Gastroesophageal sphincter (tissue), 4 donors: Measurements from ENCODE around the gene SCN7A. TPM values are rescaled to one million over a fixed set of nuclear protein-coding genes. Genes with fewer than 3 reads are reported as not detected.

ENCODE experiments used
- ATAC-seq: fragments of 150-250 bp; one replicate; pipeline ENCODE4 v1.9.1; 2016; ENCODE audit warnings: mild to moderate bottlenecking, moderate library complexity
- H3K27ac ChIP-seq, 4 donors: fragments of 200-600 bp; sonication (generic) in 3 of 4; 1 replicate in 3 of 4; 2 replicates in 1 of 4; pipeline ENCODE4 v1.5.1; 2016 to 2019
- H3K27me3 ChIP-seq: fragments of 200-600 bp; sonication (generic); one replicate; pipeline ENCODE4 v1.5.1; 2019
- H3K36me3 ChIP-seq, 2 donors: fragments of 200-600 bp; sonication (generic); one replicate each; pipeline ENCODE4 v1.5.1; 2019; ENCODE audit warnings: control low read depth in 1 of 2
- H3K4me1 ChIP-seq, 3 donors: fragments of 200-600 bp; sonication (generic); 1 replicate in 2 of 3; 2 replicates in 1 of 3; pipeline ENCODE4 v1.5.1; 2016 to 2019; ENCODE audit warnings: control low read depth in 2 of 3
- H3K4me3 ChIP-seq, 2 donors: fragments of 200-600 bp; sonication (generic); one replicate each; pipeline ENCODE4 v1.5.1; 2019; ENCODE audit warnings: mild to moderate bottlenecking in 1 of 2, moderate library complexity in 1 of 2
- H3K9me3 ChIP-seq, 3 donors: fragments of 200-600 bp; sonication (generic); one replicate each; pipeline ENCODE4 v1.5.1; 2017 to 2019; ENCODE audit warnings: control low read depth in 2 of 3
- EP300 ChIP-seq: sonication (generic); formaldehyde crosslinking; IDR thresholded peaks from one replicate; pipeline ENCODE4 v1.6.1; 2017; ENCODE audit warnings: antibody characterized with exemption, mild to moderate bottlenecking
- POLR2A ChIP-seq, 2 donors: fragments of 450-650 bp; IDR thresholded peaks; one replicate each; pipeline ENCODE4 v1.6.1; 2017; ENCODE audit warnings: antibody characterized with exemption in 2 of 2, mild to moderate bottlenecking in 2 of 2, moderate library complexity in 1 of 2
- POLR2AphosphoS5 ChIP-seq: sonication (generic); formaldehyde crosslinking; IDR thresholded peaks from one replicate; pipeline ENCODE4 v1.6.1; 2017; ENCODE audit warnings: antibody characterized with exemption
- WGBS, 2 donors: methylation state at CpG; one replicate each; pipeline ENCODE4 v1.1.5; 2018; ENCODE audit warnings: low coverage in 1 of 2; 5-methylcytosine and 5-hydroxymethylcytosine counted together
- total RNA-seq, 4 donors: library from RNA; depleted of rRNA; stranded (reverse); fragments of >200 nt; gene quantifications; one replicate each; pipeline ENCODE4 v1.1.0, GENCODE V29; 2016
- TF ChIP-seq, protein P1 (sequence below), 4 experiments: fragments of 200-600 bp in 2 of 4; fragments of 450-650 bp in 2 of 4; sonication (generic) in 1 of 4; IDR thresholded peaks; one replicate each; pipeline ENCODE4 v1.5.1; 2017 to 2019; ENCODE audit warnings: antibody characterized with exemption in 4 of 4, mild to moderate bottlenecking in 2 of 4, moderate library complexity in 2 of 4

The SCN7A gene
- total RNA-seq, result 10 to 100 TPM; 67.4 to 92.5 (median 72.4) TPM

DNA sequence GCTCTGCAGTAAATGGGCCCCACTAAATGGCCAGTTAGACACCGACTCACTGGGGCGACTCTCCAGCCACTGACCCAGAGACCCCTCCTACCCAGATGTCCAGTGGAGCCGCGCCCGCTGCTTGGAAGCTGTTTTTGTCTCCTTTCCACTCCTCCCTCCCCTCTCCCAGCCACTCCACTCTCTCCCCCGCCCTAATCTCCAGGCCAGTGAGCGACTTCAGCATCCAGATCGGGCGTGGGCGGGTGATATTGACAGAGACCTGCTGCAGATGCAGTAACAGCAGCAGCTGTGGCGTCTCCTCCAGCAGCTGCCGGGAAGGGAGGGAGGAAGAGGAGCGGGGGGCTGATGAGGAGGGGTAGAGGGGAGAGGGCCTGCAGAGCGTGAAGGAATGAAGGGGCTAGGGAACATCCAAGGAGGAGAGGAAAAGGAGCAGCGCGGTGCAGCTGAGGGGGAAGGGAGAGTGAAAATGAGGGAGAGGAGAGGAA, at the start of gene SCN7A:
TSS of gene SCN7A (minus strand) at position 110 of the 485 bp plus-strand sequence. CDS start 16,553 bp downstream, outside the sequence.
- no peaks in the 10 kb centered on the region for H3K9me3 ChIP-seq
- peak within 1 kb of the TSS; percentile 16 to 76 (median 50) for H3K27ac ChIP-seq
- H3K36me3 ChIP-seq, result no peaks in the 10 kb centered on the region
- peak; percentile 90 for ATAC-seq
- 0% methylated on average over 3 to 9 of the region's 16 CpGs for WGBS, 2 donors
- peaks cover 3% of the 10 kb centered on the region for H3K27me3 ChIP-seq
- H3K4me1 ChIP-seq, result no peaks in the 10 kb centered on the region
- TF ChIP-seq POLR2AphosphoS5 (peak; percentile 58), POLR2A (IDR thresholded peaks at IDR 0.05) (peak in 1 of 2 donors; percentile 36)
- TF ChIP-seq, protein P1, sequence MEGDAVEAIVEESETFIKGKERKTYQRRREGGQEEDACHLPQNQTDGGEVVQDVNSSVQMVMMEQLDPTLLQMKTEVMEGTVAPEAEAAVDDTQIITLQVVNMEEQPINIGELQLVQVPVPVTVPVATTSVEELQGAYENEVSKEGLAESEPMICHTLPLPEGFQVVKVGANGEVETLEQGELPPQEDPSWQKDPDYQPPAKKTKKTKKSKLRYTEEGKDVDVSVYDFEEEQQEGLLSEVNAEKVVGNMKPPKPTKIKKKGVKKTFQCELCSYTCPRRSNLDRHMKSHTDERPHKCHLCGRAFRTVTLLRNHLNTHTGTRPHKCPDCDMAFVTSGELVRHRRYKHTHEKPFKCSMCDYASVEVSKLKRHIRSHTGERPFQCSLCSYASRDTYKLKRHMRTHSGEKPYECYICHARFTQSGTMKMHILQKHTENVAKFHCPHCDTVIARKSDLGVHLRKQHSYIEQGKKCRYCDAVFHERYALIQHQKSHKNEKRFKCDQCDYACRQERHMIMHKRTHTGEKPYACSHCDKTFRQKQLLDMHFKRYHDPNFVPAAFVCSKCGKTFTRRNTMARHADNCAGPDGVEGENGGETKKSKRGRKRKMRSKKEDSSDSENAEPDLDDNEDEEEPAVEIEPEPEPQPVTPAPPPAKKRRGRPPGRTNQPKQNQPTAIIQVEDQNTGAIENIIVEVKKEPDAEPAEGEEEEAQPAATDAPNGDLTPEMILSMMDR (IDR thresholded peaks at IDR 0.05), result no peak
- peak within 1 kb of the TSS; percentile 24 to 50 for H3K4me3 ChIP-seq

DNA sequence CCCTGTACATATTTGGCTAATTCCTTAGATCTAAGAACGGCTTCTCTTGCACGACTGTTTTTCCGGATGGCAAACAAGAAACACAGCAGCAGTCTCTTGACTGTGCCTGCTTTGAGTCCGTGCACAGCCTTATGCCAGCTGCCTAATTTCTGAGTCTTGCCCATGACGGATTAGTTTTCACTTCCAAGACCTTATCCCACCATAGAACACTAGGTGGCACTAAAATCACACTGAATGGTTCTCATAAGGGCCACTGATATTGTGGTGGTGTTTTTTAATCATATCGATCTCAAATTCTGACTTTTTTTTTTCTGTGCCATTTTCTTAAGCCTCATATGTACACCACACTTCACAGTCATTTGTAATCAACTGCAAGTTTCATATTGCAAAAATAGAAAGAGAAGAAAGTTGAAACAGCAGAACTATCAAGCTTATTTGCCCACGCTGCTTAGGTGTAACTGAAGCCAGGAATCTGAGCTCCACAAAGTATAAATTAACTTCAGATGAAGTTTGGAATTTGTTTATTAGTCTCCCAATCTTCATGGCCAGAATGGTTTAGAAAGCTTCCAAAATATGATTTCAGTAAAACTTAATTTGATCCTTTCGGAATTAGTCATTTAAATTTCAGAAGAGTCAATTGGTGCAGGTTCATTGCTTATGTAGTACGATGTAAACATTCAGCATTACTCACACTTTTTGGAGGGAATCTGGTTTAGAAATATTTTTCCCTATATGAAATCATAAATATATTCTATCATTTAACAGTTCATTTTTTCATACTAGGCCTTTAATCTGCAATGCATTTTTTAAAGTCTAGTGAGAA, 45.5 kb upstream of the SCN7A start:
- 15 to 24% methylated on average over 9 of the region's 9 CpGs for WGBS, 2 donors
- no peaks in the 10 kb centered on the region for H3K36me3 ChIP-seq
- H3K9me3 ChIP-seq, result no peaks in the 10 kb centered on the region
- H3K27ac ChIP-seq, result no peak overlapping the region
- peak; percentile 76 for ATAC-seq
- peaks cover 0 to 8% (median 0%) of the 10 kb centered on the region in 3 donors for H3K4me1 ChIP-seq
- TF ChIP-seq EP300, result no peak
- TF ChIP-seq, protein P1 (IDR thresholded peaks at IDR 0.05), result peak; percentile 42 to 80 (median 67)
- no peaks in the 10 kb centered on the region for H3K27me3 ChIP-seq
- H3K4me3 ChIP-seq, result no peak overlapping the region

GRCh38 chr2:166536111-166536510, 42.1 kb upstream of the SCN7A start:
- no peaks in the 10 kb centered on the region for H3K27me3 ChIP-seq
- peaks cover 0 to 8% (median 0%) of the 10 kb centered on the region in 3 donors for H3K4me1 ChIP-seq
- no peak for ATAC-seq
- no peaks in the 10 kb centered on the region for H3K9me3 ChIP-seq
- H3K27ac ChIP-seq, result no peak overlapping the region
- no peak overlapping the region for H3K4me3 ChIP-seq
- no peaks in the 10 kb centered on the region for H3K36me3 ChIP-seq
- TF ChIP-seq POLR2AphosphoS5 (no peak), EP300 (no peak), POLR2A (IDR thresholded peaks at IDR 0.05) (no peak)
- TF ChIP-seq, protein P1 (IDR thresholded peaks at IDR 0.05), result no peak
- WGBS, 2 donors, result 80 to 89% methylated on average over 2 of the region's 2 CpGs

DNA sequence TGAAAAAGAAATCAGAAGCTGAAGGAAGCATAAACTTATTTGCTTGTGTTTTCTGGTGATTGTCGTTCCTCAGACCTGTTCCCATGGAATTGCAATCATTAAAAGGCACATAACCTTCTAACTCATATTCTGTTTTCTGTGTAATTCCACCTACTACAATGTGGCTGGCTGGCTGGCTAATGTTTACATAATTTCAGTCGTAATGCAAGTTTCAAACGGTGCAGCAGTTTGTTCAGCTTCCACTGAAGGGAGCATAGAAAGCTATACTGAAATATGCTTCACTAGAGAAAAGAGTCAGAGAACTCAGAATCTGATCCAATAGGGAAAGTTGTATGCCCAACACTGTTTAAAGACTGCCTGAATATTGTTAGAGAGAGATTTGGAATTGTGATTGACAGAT, 27.1 kb upstream of the SCN7A start:
- TF ChIP-seq POLR2A (IDR thresholded peaks at IDR 0.05) (no peak), POLR2AphosphoS5 (no peak), EP300 (no peak)
- TF ChIP-seq, protein P1 (IDR thresholded peaks at IDR 0.05), result no peak
- ATAC-seq, result no peak
- Histone ChIP-seq H3K36me3 (no peaks in the 10 kb centered on the region), H3K9me3 (no peaks in the 10 kb centered on the region), H3K4me1 (peaks cover 0 to 14% (median 0%) of the 10 kb centered on the region in 3 donors), H3K4me3 (no peak overlapping the region), H3K27me3 (no peaks in the 10 kb centered on the region), H3K27ac (no peak overlapping the region)
- WGBS, 2 donors, result 19 to 24% methylated on average over 3 of the region's 3 CpGs

GRCh38 chr2:166520604-166521003, 26.6 kb upstream of the SCN7A start:
- Histone ChIP-seq H3K4me1 (peaks cover 0 to 14% (median 0%) of the 10 kb centered on the region in 3 donors), H3K27me3 (no peaks in the 10 kb centered on the region), H3K27ac (no peak overlapping the region), H3K9me3 (no peaks in the 10 kb centered on the region), H3K36me3 (no peaks in the 10 kb centered on the region), H3K4me3 (no peak overlapping the region)
- ATAC-seq, result no peak
- no peak for TF ChIP-seq POLR2A (IDR thresholded peaks at IDR 0.05)
- TF ChIP-seq EP300, result no peak
- TF ChIP-seq, protein P1 (IDR thresholded peaks at IDR 0.05), result no peak
- no peak for TF ChIP-seq POLR2AphosphoS5
- 69 to 71% methylated on average over 2 of the region's 2 CpGs for WGBS, 2 donors
